ENCODE data around the gene PSAP.

The PSAP gene

DNA sequence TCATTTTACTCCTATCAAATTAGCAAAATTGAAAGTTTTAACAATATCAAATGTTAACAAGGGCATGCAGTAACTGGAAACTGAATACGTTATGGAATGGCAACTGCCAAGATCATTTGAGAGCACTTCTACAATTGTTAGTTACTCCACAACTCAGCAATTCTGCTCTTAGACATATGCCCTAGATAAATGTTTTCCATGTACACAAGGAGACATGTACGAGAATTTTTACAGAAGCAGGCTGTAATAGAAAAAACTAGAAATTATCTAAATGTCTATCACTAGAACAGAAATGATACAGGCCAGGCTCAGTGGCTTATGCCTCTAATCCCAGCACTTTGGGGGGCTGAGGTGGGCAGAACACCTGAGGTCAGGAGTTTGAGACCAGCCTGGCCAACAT is 7.0 kb downstream of the PSAP start:
- no peak for DNase-seq

- DNase-seq, result no peak
Observed at GRCh38 chr10:71842856-71843686, 8.0 kb downstream of the PSAP start.

DNA sequence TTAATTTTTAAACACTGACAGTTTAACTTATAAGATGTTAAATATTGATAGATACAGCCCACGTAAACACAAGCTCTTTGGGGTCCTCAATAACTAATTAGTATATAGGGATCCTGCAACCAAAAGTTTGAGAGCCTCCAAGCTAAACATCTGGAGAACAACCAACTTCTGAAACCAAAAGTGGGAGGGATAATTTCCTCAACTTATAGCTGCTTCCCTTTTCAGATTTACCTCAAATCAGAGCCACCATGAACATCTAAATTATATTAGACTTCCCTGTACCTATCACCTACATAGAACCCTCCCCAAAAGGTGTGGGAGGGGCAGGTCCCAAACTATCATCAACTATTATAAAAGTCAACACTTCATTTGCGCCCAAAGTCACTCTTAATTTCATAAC is 8.6 kb downstream of the PSAP start:
- no peak for DNase-seq

DNA sequence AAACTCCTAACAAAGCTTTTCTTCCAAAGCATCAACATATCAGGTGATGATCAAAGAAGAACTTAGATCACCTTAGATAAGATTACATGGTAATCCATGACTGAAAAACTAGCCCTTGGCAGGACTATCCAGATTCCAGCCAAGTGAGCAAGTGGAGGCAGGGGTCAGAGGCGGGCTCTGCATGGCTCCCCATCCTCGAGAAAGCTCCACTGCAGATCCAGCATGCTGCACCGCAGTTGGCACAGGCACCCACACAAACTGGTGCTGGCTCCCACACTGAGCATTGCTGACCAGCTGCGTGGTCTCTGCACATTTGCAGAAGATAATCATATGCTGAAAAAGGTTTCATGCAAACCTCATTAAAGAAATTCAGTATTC is 10.1 kb downstream of the PSAP start:
- no peak for DNase-seq

DNA sequence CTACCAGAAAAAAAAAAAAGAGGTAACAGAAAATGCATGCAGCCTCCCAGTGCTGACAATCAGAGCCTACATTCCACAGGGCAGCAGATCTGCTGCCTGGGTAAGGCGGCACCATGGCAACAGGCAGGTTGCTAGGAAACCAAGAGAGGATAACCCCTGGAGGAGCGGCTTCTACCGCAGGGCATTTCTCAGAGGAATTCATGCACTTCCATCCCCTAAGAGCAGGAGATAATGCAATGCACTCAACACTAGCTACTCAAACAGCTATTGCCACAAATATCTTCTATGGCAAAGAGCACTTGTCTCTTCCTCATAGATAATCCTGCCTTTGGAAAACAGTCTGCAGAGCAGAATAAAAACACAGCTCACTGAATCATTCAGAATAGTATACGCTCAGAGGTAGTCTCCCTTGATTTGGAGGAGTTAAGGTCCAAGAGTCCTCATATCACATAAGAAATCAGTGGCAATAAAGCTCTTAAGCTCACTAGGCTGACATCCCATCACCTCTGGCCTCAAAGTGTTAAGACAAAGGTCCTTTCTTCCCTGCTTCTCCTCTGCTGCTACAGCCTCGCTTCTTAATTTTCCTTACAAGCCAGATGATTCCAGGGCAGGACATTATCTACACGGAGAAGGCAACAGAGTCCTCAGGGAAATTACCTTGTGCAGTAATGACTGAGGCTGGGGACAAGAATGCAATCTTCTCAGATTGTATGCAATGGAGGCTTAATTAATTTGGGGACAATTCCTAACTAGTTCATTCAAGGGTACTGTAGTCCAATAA is 10.7 kb downstream of the PSAP start:
- peak; percentile 87 for DNase-seq

- DNase-seq, result peak; percentile 11
Observed at GRCh38 chr10:71838264-71839211, 12.5 kb downstream of the PSAP start.

- DNase-seq, result peak; percentile 49
Observed at GRCh38 chr10:71837098-71837827, 13.8 kb downstream of the PSAP start.

- DNase-seq, result no peak
Observed at GRCh38 chr10:71836596-71836974, 14.5 kb downstream of the PSAP start.

DNA sequence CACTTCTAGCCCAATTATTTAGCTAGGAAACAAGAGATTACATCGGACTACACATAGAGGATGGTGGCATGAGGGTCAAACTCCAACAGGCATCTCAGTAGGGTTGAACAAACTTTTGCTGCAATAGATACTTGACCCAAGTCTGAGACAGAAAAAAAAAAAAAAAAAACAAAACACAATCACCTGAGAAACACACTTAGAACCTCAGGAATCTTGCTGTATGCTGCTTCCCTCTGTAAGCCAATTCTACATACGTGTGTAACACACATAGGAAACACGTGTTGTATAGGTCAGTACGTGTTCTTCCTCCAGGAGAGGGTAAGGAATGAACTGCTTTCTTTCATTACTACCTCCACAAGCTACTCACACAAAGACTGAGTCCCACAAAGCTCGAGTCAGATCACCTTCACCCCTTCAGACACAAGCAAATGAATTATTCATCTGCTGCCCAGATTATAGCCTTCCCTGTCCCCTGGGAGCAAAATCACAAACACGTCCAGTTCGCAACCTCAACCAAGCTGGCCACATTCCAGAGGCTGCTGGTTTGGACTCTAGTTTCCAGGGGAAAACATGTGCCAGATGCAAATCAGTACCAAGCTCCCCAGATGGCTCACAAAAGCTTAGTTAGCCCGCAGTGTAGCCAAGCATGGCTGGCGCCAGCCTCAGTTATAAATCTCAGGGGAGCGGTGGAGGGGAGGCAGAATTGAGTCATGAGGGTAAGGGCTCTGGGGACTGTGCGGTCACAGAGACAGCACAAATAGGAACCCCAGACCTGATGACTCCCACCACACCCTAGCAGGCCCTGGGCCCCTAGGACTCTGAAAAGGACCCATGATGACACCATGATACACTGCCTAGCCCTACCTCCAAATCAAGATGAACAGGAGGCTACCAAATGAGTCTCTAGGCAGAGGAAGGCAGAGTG is 15.1 kb downstream of the PSAP start:
- DNase-seq, result peak; percentile 97

GRCh38 chr10:71834343-71834674 is 16.7 kb downstream of the PSAP start:
- DNase-seq, result no peak

GRCh38 chr10:71833451-71834342 is 17.4 kb downstream of the PSAP start:
- DNase-seq, result peak; percentile 7

- no peak for DNase-seq
Observed at GRCh38 chr10:71832967-71833366, 18.1 kb downstream of the PSAP start.

GRCh38 chr10:71831646-71832552 is 19.2 kb downstream of the PSAP start:
- no peak for DNase-seq

DNA sequence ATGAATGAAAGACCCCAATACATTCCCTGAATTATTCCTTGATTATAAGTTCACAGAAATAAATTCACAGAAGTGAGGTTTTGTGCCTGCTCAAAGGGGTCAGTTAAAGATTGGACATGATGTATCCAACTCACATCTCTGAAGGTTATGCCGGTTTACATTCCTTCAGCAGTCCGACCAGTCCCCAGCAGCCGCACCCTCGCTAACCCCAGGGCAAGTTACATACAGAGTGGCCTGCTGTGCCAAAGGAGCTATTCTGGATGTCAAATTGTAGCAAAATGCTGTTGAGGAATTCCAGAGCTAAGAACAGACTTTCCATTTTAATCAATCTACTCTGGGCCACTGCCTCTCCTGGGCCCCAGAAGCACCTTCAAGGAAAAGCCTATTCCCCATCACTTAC is 20.3 kb downstream of the PSAP start:
- no peak for DNase-seq

- DNase-seq, result no peak
Observed at GRCh38 chr10:71829896-71830295, 21.2 kb downstream of the PSAP start.

GRCh38 chr10:71829171-71829570 is 21.9 kb downstream of the PSAP start:
- no peak for DNase-seq

DNA sequence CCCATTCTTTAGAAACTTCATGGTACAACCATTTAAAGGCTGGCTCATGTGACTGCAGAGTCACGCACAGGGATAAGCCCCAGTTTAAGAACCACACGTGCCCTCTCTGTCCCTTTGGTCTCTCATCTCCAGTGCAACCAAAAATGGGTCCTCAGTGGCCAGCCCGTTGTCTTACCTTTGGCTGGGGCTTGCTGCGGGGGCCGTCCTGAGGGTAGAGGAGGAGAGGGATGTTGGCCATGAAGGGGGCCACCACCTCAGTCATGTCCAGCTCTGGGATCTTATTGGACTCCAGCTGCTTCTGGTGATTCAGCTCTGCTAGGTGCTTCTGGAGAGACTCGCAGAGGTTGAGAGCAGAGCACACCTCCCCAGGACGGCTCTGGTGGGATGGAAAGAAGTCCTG is 22.3 kb downstream of the PSAP start:
- no peak for DNase-seq

- DNase-seq, result no peak
Observed at GRCh38 chr10:71827852-71828251, 23.2 kb downstream of the PSAP start.

DNA sequence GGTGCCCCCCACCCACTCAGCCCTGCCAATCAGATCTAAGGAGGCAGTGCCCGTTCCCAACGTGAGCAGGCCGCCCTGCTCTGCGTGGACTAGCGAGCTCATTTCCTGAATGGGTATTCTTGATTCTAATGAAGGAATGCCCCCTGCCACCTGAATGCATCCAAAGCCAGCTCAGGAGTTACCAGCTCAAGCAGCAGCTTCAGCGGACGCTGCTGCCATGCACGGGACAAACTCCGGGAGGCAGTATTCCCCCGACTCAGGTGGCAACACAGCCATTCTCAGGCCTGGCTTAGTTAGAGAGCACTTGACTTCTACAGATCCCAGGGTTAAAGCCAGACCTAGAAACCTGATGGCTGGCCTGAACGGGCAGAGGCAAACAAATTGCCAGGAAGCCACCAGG is 25.8 kb downstream of the PSAP start:
- DNase-seq, result peak; percentile 4
